ENCODE data around the gene ZNF385D. TPM values are rescaled to one million over a fixed set of nuclear protein-coding genes. Genes with fewer than 3 reads are reported as not detected.

Gene ZNF385D
- total RNA-seq, 1 experiment from 2014 or later, result not detected

DNA sequence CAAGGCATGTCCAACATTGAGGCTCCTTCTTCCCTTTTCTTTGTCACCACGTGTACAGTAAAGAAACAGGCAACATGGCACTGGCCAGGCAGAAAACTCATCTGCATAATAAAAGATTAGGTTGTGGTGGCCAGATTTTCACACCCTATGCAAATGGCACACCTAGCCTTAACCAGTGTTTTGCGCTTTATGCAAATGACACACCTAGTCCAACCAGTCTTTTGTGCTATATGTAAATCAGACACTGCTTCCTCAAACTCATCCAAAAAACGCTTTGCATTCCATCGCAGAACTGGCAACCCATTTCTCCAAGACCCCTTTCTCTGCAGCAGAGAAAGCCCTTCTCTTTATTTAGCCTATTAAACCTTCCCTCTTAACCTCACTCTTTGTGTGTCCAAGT lies 109.1 kb downstream of the ZNF385D start:
- no peaks in the 10 kb centered on the region for H3K27me3 ChIP-seq (ENCODE audit: insufficient read depth, low read length)
- no peak overlapping the region for H3K9ac ChIP-seq (ENCODE audit: low read length)
- H3K9me3 ChIP-seq (ENCODE audit: control insufficient read depth in 1 of 2, insufficient read depth in 1 of 2, low read depth in 1 of 2, low read length in 2 of 2), result peaks cover 7 to 8% of the 10 kb centered on the region in 2 experiments; a peak in 2 of 4 replicates
- H3K4me1 ChIP-seq (ENCODE audit: control insufficient read depth in 1 of 2, insufficient read depth in 2 of 2, low read length in 2 of 2), result no peaks in the 10 kb centered on the region
- ChIA-PET POLR2A (no interaction called here), RAD21 (ENCODE audit: low non-redundant PET in 1 of 2, low total read pairs in 2 of 2, uncharacterized antibody in 2 of 2, unreplicated experiment in 2 of 2) (no interaction called here), CTCF (no interaction called here)
- no peaks in the 10 kb centered on the region for H3K9me2 ChIP-seq (ENCODE audit: insufficient read depth)
- no peak for ATAC-seq
- BruUV-seq (replicated peaks), result no TSS peak
- intact Hi-C loops (cut with micrococcal nuclease), result no loop called here
- no peak overlapping the region for H3K27ac ChIP-seq (ENCODE audit: low read depth, low read length)
- H3K36me3 ChIP-seq (ENCODE audit: control insufficient read depth in 1 of 2, insufficient read depth in 2 of 2, low read length in 2 of 2), result no peaks in the 10 kb centered on the region
- no peaks in the 10 kb centered on the region for H4K20me1 ChIP-seq (ENCODE audit: insufficient read depth)
- TF ChIP-seq FOSL1 (IDR thresholded peaks at IDR 0.05; ENCODE audit: low read depth) (no peak), ELF1 (IDR thresholded peaks at IDR 0.05; ENCODE audit: borderline replicate concordance, low read depth) (no peak), POLR2AphosphoS5 (IDR thresholded peaks at IDR 0.05; ENCODE audit: low read depth, low read length) (no peak)
- no peak overlapping the region for H2AFZ ChIP-seq (ENCODE audit: low read depth, low read length, poor library complexity, severe bottlenecking)
- H3K4me3 ChIP-seq (replicated peaks in 1 of 2; ENCODE audit: low read depth in 1 of 2, low read length in 2 of 2), result no peak overlapping the region
- DNase-seq (ENCODE audit: low read depth, low spot score), result no peak
- H3K79me2 ChIP-seq (ENCODE audit: insufficient read depth, low read length), result no peaks in the 10 kb centered on the region
- H3K4me2 ChIP-seq (ENCODE audit: low read length), result no peak overlapping the region

GRCh38 chr3:21638488-21638887 lies 112.5 kb downstream of the ZNF385D start:
- no peak overlapping the region for H2AFZ ChIP-seq (ENCODE audit: low read depth, low read length, poor library complexity, severe bottlenecking)
- H3K9me3 ChIP-seq (ENCODE audit: control insufficient read depth in 1 of 2, insufficient read depth in 1 of 2, low read depth in 1 of 2, low read length in 2 of 2), result peaks cover 5 to 7% of the 10 kb centered on the region in 2 experiments; a peak in 2 of 4 replicates
- ChIA-PET RAD21 (ENCODE audit: low non-redundant PET in 1 of 2, low total read pairs in 2 of 2, uncharacterized antibody in 2 of 2, unreplicated experiment in 2 of 2) (no interaction called here), CTCF (no interaction called here), POLR2A (no interaction called here)
- no peak overlapping the region for H3K9ac ChIP-seq (ENCODE audit: low read length)
- no peaks in the 10 kb centered on the region for H3K79me2 ChIP-seq (ENCODE audit: insufficient read depth, low read length)
- H3K4me3 ChIP-seq (replicated peaks in 1 of 2; ENCODE audit: low read depth in 1 of 2, low read length in 2 of 2), result no peak overlapping the region
- H3K4me2 ChIP-seq (ENCODE audit: low read length), result no peak overlapping the region
- H3K4me1 ChIP-seq (ENCODE audit: control insufficient read depth in 1 of 2, insufficient read depth in 2 of 2, low read length in 2 of 2), result no peaks in the 10 kb centered on the region
- no peak for ATAC-seq
- DNase-seq (ENCODE audit: low read depth, low spot score), result no peak
- H3K27ac ChIP-seq (ENCODE audit: low read depth, low read length), result no peak overlapping the region
- intact Hi-C loops (cut with micrococcal nuclease), result no loop called here
- H4K20me1 ChIP-seq (ENCODE audit: insufficient read depth), result no peaks in the 10 kb centered on the region
- BruUV-seq (replicated peaks), result no TSS peak
- H3K27me3 ChIP-seq (ENCODE audit: insufficient read depth, low read length), result no peaks in the 10 kb centered on the region
- no peaks in the 10 kb centered on the region for H3K9me2 ChIP-seq (ENCODE audit: insufficient read depth)
- no peaks in the 10 kb centered on the region for H3K36me3 ChIP-seq (ENCODE audit: control insufficient read depth in 1 of 2, insufficient read depth in 2 of 2, low read length in 2 of 2)
- TF ChIP-seq CBX3 (IDR thresholded peaks at IDR 0.05; ENCODE audit: low read depth) (no peak), ZFX (IDR thresholded peaks at IDR 0.05) (no peak), EZH2 (IDR thresholded peaks at IDR 0.05) (no peak), FOSL1 (IDR thresholded peaks at IDR 0.05; ENCODE audit: low read depth) (no peak), REST (IDR thresholded peaks at IDR 0.05; ENCODE audit: low read depth) (no peak), ATF3 (IDR thresholded peaks at IDR 0.05) (no peak), ZNF274 (IDR thresholded peaks at IDR 0.05; ENCODE audit: low read depth, low read length) (no peak), CTCF (IDR thresholded peaks at IDR 0.05 in 2 of 3, conservative IDR thresholded peaks at IDR 0.05 in 1 of 3; ENCODE audit: borderline replicate concordance in 1 of 3, insufficient read depth in 1 of 3, low read depth in 2 of 3, low read length in 2 of 3) (no peak), SP1 (IDR thresholded peaks at IDR 0.05; ENCODE audit: low read depth) (no peak), RAD21 (IDR thresholded peaks at IDR 0.05; ENCODE audit: low read depth) (no peak), POLR2AphosphoS5 (IDR thresholded peaks at IDR 0.05; ENCODE audit: low read depth, low read length) (no peak), SRF (IDR thresholded peaks at IDR 0.05; ENCODE audit: low read depth) (no peak)
- TF ChIP-seq, protein P1, sequence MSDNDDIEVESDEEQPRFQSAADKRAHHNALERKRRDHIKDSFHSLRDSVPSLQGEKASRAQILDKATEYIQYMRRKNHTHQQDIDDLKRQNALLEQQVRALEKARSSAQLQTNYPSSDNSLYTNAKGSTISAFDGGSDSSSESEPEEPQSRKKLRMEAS (IDR thresholded peaks at IDR 0.05), result no peak

All from HCT116 (cell line).